Measurements from ENCODE around the gene MYOM1.

DNA sequence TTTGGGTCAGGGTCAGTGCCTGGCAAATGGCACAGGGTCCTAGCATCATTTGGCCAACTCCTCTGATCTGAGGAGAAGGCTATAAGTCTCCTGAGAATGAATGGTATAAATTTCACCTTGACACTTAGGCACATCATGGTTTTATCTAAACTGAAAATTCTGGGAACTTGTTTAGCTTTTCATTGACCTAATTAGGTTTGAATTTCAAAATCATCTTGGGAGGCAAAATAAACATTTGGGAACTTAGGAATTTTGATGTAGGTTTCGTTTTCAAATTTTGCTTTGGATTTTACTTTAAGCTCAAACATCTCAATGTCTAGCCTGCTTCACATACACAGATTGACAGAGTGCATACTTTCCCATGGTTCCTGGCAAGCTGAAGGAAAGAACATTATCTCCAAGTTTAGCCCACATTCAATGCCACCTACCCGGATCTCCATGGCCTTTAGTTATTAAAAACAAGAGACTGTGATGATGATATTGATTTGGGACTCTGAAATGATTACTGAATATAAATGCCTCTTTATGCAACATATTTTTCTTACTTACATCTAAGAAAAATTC, 44.5 kb downstream of the MYOM1 start:
- TF ChIP-seq POLR2A (IDR thresholded peaks at IDR 0.05), result no peak
- TF ChIP-seq, protein P1, sequence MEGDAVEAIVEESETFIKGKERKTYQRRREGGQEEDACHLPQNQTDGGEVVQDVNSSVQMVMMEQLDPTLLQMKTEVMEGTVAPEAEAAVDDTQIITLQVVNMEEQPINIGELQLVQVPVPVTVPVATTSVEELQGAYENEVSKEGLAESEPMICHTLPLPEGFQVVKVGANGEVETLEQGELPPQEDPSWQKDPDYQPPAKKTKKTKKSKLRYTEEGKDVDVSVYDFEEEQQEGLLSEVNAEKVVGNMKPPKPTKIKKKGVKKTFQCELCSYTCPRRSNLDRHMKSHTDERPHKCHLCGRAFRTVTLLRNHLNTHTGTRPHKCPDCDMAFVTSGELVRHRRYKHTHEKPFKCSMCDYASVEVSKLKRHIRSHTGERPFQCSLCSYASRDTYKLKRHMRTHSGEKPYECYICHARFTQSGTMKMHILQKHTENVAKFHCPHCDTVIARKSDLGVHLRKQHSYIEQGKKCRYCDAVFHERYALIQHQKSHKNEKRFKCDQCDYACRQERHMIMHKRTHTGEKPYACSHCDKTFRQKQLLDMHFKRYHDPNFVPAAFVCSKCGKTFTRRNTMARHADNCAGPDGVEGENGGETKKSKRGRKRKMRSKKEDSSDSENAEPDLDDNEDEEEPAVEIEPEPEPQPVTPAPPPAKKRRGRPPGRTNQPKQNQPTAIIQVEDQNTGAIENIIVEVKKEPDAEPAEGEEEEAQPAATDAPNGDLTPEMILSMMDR (IDR thresholded peaks at IDR 0.05), result no peak
